Stimulated activated CD8-positive, alpha-beta memory T cell treated with anti-CD3 and anti-CD28 coated beads, Interleukin-12 subunit alpha, Interleukin-12 subunit beta, amount 100 ng/mL, for 24 hours (primary cell): Measurements from ENCODE around the gene TMUB2.
A peak's percentile ranks its signal among the peaks of the same experiment; 100 is the strongest.

Experiments used
- DNase-seq: peaks from one replicate; pipeline ENCODE4 v3.0.0-alpha.2; 2020; ENCODE audit errors: extremely low read depth

TMUB2 gene

DNA sequence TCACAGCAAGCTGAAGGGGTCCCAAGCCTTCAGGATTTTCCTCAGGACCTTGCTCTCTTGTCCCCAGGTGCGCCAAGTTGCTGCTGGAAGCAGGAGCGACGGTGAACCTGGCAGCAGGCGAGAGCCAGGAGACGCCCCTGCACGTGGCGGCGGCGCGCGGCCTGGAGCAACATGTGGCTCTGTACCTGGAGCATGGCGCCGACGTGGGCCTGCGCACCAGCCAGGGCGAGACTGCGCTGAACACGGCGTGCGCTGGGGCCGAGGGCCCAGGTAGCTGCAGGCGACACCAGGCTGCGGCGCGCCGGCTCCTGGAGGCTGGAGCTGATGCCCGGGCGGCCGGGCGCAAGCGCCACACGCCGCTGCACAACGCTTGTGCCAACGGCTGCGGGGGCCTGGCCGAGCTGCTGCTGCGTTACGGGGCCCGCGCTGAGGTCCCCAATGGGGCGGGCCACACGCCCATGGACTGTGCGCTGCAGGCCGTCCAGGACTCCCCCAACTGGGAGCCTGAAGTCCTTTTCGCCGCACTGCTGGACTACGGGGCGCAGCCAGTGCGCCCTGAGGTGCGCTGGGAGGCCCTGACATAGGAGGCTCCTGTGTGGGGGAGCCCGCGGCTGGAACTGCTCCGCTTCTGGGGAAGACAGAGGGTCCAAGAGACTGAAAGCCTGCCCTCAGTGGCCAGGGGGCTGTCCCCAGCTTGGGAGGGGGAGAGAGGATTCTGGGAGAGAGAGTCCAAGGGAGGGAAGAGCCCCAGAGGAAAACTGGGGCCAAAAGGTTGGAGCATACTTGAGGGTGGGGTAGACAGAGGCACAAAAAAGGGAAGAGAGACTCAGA, 9.9 kb upstream of the TMUB2 start:
- DNase-seq, result no peak

DNA sequence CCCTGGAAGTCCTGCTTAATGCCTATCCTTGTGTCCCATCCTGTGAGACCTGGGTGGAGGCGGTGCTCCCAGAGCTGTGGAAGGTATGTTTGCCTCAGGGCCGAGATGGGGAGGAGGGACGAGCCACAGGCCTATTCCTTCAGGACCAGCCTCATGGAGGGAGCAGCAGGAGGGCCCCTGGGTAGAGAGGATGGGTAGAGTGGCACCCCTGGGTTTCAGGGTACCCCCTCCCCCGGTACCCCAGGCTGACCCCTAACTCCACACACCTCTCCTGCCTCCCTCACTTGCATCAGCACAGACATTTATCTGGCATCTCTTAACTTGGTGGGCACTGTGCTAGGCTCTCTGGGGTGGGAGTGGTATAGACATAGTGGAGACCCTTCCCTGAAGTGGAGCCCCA, 9.1 kb upstream of the TMUB2 start:
- no peak for DNase-seq

DNA sequence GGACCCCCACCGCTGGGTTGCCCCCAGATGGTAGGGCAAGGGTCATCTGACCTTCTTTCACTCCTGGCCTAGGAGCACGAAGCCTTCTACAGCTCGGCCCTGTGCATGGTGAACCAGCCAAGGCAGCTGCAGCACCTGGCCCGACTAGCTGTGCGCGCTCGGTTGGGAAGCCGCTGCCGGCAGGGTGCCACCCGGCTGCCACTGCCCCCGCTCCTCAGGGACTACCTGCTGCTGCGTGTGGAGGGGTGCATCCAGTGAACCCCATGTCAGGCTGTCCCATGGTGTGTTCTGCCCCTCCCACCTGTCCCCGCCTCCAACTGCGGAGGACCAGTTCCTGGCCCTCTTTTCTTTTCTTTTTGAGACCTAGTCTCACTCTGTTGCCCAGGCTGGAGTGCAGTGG, 8.6 kb upstream of the TMUB2 start:
- no peak for DNase-seq

DNA sequence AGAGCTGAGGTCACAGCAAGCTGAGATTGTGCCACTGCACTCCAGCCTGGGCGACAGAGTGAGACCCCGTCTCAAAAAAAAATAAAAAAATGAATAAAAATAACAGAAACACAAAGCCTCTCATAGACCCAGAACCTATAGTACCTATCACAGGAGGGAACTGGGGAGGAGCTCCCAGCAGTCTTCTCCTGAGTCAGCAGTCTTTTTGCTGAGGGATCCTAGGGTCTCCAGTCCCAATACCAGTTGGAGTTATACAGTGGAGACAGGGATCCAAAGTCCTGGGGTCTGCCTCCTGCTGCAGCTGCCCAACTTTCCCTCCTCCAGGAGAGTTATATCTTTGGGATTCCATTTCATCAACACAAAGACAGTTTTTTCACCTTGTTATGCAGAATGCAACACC, 3.7 kb upstream of the TMUB2 start:
- no peak for DNase-seq

DNA sequence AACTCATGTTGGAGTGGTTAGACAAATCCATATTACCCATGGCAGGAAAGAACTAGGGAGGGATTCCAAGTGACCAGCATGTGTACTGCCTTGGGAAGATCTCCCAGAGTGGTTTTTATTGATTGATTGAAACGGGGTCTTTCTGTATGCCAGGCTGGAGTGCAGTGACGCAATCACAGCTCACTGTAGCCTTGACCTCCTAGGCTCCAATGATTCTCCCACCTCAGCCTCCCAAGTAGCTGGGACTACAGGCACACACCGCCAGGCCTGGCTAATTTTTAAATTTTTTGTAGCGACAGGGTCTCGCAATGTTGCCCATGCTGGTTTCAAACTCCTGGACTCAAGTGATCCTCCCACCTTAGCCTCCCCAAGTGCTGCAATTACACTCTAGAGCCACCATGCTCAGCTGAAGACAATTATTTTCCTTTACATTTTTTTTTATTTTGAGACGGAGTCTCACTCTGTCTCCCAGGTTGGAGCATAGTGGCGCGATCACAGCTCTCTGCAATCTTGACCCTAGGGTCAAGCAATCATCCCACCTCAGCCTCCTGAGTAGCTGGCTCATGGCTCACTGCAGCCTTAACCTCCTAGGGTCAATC, 2.5 kb upstream of the TMUB2 start:
- no peak for DNase-seq

DNA sequence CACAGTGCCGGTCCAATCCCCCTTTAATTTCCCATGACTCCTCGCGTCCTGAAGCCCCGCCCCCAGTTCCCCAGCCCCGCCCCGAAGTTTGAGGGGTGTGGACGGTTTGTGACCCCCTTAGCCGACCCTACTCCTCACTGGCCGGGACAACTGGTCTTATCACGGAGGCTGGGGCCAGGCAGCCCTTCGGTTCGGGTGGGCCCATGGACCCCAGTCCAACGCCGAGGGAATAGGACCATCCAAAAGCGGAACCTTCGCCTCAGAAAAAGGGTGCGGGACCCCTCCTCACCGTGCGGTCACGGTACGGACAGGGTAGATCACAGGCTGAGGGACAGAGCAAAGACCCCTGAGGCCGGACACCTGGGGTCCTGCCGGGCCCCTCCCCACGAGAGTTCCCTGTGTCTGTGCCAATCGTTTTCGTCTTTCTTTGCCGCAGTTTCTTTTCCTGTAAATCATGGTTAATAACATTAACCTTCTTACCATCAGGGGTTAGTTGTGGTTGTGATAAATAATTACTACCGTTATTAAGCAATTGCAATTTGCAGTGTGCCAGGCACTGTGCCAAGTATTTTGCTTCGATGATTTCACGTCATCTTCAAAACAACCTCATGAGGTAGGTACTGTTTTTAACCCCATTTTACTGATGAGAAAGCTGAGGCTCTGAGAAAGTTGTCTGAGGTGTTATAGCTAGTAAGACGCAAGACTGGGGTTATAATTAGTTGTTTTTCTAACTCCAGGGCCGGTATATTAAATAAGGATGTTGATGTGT, 543 bp downstream of the TMUB2 start:
- peak; percentile 60 for DNase-seq

DNA sequence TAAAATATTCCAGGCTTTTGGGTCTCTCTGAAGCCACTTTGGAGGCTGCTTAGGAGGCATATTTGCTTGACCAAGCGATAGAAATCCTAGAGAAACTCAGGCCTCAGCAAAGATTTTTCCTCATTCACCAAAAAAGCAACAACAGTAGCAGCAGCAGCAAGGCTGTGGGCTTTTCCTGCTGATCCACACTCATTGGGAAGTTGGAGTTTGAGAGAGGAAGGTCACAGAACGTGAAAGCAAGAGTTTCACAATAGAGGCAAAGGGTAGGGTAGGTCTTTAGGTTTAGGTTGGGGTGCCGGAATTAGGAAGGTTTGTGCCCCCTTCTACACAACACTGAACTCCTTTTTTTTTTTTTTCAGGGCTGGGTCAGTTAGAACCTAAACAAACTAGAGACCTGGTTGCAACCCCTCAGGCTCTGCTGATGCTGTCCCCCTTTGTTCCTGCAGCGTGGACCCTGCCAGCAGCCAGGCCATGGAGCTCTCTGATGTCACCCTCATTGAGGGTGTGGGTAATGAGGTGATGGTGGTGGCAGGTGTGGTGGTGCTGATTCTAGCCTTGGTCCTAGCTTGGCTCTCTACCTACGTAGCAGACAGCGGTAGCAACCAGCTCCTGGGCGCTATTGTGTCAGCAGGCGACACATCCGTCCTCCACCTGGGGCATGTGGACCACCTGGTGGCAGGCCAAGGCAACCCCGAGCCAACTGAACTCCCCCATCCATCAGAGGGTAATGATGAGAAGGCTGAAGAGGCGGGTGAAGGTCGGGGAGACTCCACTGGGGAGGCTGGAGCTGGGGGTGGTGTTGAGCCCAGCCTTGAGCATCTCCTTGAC, 2.0 kb downstream of the TMUB2 start:
- DNase-seq, result no peak

DNA sequence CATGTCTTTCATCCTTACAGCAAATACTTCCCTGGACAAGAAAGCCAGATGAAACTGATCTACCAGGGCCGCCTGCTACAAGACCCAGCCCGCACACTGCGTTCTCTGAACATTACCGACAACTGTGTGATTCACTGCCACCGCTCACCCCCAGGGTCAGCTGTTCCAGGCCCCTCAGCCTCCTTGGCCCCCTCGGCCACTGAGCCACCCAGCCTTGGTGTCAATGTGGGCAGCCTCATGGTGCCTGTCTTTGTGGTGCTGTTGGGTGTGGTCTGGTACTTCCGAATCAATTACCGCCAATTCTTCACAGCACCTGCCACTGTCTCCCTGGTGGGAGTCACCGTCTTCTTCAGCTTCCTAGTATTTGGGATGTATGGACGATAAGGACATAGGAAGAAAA, 3.7 kb downstream of the TMUB2 start:
- no peak for DNase-seq

DNA sequence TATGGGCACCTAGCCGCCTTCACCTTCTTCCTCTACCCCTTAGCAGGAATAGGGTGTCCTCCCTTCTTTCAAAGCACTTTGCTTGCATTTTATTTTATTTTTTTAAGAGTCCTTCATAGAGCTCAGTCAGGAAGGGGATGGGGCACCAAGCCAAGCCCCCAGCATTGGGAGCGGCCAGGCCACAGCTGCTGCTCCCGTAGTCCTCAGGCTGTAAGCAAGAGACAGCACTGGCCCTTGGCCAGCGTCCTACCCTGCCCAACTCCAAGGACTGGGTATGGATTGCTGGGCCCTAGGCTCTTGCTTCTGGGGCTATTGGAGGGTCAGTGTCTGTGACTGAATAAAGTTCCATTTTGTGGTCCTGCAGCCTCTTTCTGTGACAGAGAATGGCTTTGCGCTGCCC, 4.6 kb downstream of the TMUB2 start:
- DNase-seq, result no peak

DNA sequence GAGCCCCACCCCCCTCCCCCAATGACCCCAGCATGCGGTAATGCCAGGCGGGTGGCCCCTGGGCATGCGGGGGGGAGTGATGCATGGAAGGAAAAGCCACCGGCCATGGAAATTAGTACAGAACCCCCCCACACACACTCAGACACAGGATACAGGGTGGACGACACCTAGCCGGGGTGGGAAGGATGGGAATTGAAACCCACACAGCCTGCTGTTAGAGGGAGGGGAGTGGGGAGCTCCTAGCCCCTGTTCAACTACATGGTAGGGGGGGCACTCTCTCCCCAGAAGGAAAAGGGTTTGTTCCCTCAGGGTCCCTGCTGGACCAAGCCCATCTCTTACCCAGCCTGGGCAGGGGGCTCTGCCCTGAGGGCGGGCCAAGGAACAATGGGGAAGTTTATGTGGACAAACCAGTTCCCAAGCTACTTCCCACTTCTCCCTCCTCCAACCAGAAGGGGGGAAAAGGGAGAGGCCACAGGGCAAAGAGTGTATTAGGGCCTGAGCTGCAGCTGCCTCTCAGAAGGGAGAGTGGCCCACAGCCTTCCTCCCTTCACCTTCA, 5.2 kb downstream of the TMUB2 start:
- DNase-seq, result no peak

DNA sequence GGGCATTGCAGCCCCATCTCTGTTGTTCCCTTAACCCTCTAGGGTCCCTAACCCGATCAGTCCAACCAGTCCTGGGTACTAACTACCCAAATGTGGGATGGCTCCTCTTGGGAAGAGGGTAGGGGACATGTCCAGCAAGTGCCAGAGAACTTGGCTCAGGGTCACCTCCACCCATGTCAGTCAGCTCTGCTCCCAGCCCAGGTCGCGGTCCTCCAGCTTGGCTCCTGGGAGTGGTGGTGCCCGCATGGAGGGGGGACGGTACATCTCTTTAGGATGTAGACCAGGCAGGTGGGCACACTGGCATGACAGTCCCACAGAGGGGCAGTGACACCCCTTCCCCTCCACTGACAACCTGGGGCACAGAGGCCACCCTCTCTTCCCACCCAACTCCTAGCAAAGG, 6.0 kb downstream of the TMUB2 start:
- no peak for DNase-seq

DNA sequence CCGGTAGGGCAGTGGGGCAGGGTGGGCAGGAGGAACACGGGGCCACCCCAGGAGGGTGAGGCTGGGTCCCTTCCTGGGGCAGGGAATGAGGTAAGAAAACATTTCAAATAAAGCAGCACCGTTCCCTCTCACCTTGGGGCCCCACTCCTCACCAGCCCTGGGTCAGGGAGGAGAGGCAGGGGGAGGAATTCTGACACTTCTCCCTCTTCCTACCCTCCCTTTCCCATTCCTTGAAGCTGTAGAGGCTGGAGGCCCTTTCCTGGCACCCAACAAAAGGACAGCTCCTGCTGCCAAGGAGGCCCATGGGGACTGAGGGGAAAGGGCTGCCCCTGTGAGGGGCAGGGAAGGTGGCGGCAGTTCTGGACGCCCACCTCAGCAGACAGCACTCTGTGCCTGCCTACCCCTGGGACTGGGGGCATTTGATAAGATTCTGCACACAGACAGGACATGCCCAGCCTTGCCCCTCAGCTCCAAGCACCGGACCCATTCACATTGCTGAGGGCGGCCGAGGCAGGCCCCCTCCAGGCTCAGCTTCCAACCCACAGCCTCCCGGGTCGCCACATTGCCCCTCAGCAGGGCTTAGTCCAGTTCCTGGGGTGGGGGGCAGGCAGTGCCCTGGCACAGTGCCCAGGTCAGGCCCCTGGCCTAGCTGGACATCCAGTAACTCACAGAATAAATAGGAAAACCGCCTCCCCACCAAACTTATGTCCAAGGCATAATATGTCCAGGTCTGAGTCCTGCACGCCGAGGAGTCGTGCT, 6.7 kb downstream of the TMUB2 start:
- DNase-seq, result no peak

DNA sequence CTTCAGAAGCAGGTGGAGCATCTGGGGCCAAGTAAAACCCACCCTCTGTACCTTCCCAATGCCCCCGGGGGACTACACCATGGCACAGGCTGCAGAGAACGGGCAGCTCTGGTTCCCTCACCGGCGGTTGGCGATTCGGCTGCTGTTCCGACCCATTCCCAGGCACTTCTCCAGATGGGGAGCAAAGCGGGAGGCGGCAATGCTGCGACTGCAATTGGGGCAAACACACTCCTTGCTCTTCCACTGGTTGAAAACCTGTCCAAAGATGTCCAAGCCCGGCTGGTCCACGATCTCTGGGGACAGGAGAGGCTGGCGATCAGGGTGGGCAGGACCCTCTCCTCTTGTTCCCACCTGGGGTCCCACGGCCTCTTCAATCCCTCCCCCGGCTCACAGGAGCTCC, 10.3 kb downstream of the TMUB2 start:
- no peak for DNase-seq

DNA sequence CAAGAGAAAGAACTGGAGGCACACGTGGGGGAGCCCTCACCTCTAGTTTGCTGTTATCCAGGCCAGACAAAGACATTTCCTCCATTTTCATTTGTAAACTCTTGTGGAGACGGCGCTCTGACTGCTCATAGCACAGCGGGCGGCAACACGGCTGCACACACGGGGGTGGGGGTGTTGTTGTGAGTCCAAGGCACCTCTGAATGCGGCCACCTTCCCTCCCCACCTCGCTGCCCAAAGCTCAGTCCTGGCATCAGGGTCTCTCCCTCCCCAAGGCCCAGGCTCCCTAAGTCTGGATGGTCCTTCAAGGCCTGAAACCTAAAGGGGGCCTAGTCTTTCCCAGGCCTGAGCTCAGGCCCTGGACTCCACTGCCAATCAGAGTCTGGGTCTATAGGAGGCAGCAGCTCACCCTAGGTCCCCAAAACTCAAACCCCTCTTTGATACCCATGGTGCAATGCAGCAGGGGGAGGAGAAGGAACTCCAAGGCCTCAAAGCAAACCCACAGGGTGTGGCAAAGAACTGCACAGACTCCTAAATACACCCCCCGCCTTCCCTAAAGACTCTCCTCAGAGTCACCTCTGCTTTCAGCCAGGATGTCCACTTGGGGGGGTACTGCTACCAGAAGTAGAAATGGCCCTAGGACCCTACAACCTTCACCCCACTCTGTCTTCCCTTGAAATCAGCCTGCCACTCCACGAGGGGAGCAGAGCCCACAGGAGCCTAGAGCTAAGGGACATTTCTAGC, 11.4 kb downstream of the TMUB2 start:
- no peak for DNase-seq

DNA sequence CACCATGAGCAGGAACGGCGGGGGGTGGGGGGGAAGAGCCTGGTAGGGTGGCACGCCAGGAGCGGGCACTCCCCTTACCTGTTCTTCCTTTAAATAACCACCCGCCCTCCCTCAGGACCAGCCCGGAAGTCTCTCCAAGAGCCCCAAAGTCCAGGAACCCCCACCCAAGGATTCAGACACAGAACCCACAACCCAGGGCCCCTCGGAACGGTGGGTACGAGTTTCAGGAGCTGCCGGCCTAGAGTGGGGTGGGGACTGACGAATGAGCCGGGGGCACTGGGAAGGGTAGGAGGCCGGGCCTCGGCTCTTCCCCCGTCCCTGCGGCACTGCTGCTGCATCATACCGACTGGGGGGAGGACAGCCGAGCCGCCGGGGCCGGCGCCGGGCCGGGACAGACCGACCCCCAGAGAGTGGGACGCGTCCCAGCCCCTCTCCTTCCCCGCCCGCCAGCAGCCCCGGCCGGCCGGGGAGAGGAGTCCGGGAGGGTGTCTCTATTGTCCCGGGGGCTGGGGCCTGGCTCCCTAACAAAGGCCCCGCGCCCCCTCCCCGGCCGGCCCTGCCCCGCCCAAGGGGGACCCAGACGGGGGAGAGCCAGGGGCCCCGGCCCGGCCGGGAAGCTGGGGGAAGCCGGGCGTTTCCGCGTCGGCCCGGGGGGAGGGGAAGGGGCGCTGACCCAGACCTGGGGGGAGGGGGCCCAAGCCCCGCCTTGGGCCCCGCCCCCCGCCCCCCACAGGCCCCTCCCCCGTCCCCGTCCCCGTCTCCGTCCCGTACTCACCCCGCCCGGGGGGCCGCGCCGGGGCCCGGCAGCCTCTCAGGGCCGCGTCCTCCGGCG, 12.2 kb downstream of the TMUB2 start:
- no peak for DNase-seq

DNA sequence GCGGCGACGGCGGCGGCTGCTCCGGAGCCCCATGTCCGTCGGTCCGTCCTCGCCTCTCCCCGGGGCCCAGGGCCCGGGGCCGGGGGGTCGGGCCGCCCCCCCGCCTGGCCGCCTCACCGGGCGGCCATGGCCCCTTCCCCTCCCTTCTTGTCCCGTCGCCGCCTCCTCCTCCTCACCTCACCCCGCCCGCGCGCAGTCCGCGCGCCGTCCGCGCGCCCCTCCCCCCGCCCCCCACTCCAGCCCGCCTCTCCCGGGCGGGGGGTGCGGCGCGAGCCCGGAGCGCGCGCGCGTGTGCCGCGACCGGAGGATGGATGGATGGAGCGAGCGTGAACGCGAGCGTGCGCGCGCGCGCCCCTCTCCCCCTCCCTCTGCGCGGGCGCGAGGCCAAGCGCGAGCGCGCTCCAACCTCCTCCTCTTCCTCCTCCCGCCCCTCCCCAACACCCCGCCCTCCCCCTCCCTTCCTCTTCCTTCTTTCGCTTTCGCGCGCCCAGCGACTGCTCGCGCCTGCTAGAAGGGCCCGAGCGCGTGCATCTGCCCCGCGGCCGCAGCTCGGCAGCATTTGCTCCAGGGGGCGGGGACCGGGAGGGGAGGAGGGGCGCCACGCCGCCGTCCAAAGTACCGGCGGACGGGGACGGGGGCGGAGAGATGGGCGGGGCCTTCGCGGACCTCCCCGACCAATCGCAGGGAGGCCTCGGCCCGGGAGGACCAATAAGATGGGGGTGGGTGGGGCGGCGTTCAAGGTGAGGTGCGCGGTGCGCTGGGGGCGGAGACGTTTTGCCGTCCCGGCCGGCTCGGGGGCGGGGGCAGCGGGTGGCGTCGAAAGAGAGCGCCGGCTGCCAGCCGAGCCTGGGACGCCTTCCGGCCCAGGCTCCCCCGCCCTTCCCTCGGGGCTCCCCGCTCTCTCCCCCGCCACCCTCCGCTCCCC, 13.0 kb downstream of the TMUB2 start, which contains the start of gene ATXN7L3:
ATXN7L3 (minus strand) TSS at position 332 of the 925 bp plus-strand sequence. CDS start 1,814 bp downstream, outside the sequence.
- DNase-seq, result peak; percentile 100

DNA sequence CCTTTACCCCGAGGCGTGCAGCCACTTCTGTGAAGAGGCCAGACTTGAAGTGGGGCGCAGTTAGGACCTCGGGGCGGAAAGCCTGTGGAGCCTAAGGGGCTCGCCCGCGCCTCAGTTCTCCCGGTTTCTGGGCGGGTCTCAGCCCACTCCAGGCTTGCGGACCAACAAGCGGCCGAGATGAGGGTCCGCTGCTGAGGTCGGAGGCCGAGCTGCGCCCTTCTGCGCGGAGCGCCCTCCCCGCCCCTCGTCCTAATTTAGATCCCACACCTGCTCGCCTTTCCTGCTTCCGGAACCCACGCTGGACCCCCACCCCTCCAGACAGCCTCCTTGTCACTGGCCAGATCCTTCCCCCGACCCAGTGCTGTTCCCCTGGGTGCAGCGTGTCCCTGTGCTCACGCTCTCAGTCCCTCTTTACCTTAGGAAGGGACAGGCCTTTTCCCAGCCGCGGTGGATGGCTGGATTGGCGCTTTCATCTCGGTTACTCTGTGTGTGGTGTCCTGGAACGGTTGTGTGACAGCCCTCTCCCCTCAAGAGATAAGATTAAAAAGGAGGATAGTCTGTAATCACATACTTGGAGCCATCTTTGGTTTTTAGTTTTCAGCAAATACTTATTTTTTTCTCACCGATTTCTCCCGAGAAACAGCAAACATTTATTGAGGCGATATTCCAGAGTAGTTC, 13.8 kb downstream of the TMUB2 start:
- no peak for DNase-seq
